HEK293T (cell line): ENCODE results near the gene POM121L2.

Experiments used
- ARNT ChIP-seq: fragments of 450-650 bp; IDR thresholded peaks from 2 replicates; pipeline ENCODE4 v1.6.1; 2017; ENCODE audit warnings: mild to moderate bottlenecking
- BHLHE40 ChIP-seq: fragments of 450-650 bp; IDR thresholded peaks from 2 replicates; pipeline ENCODE4 v1.6.1; 2016; ENCODE audit warnings: mild to moderate bottlenecking, moderate library complexity, borderline replicate concordance
- CTBP1 ChIP-seq: fragments of 450-650 bp; IDR thresholded peaks from 2 replicates; pipeline ENCODE4 v1.6.1; 2016; ENCODE audit warnings: borderline replicate concordance
- ELF4 ChIP-seq: fragments of 450-650 bp; IDR thresholded peaks from 2 replicates; pipeline ENCODE4 v1.6.1; 2017; ENCODE audit warnings: antibody characterized with exemption
- FOXK2 ChIP-seq: fragments of 450-650 bp; IDR thresholded peaks from 2 replicates; pipeline ENCODE4 v1.6.1; 2016; ENCODE audit warnings: mild to moderate bottlenecking
- FOXM1 ChIP-seq: fragments of 450-650 bp; IDR thresholded peaks from 2 replicates; pipeline ENCODE4 v1.6.1; 2017; ENCODE audit warnings: mild to moderate bottlenecking, borderline replicate concordance
- HDGF ChIP-seq: fragments of 450-650 bp; IDR thresholded peaks from 2 replicates; pipeline ENCODE4 v1.6.1; 2017; ENCODE audit warnings: antibody characterized with exemption, borderline replicate concordance
- L3MBTL2 ChIP-seq: fragments of 450-650 bp; conservative IDR thresholded peaks from 2 replicates; pipeline ENCODE4 v1.6.1; 2016; ENCODE audit warnings: mild to moderate bottlenecking
- LEF1 ChIP-seq: fragments of 450-650 bp; IDR thresholded peaks from 2 replicates; pipeline ENCODE4 v1.6.1; 2017; ENCODE audit warnings: mild to moderate bottlenecking, borderline replicate concordance
- PKNOX1 ChIP-seq: fragments of 450-650 bp; IDR thresholded peaks from 2 replicates; pipeline ENCODE4 v1.6.1; 2016
- SP1 ChIP-seq: fragments of 450-650 bp; IDR thresholded peaks from 2 replicates; pipeline ENCODE4 v1.6.1; 2017
- SUZ12 ChIP-seq: fragments of 450-650 bp; IDR thresholded peaks from 2 replicates; pipeline ENCODE4 v1.6.1; 2016; ENCODE audit warnings: mild to moderate bottlenecking
- TARDBP ChIP-seq: fragments of 450-650 bp; IDR thresholded peaks from 2 replicates; pipeline ENCODE4 v1.6.1; 2016

- no peak for TF ChIP-seq CTBP1
- no peak for TF ChIP-seq ELF4
- no peak for TF ChIP-seq FOXK2
- TF ChIP-seq SUZ12, result no peak
- no peak for TF ChIP-seq L3MBTL2
- TF ChIP-seq TARDBP, result no peak
- TF ChIP-seq FOXM1, result no peak
- TF ChIP-seq LEF1, result no peak
- TF ChIP-seq ARNT, result no peak
- no peak for TF ChIP-seq BHLHE40
- no peak for TF ChIP-seq SP1
- TF ChIP-seq PKNOX1, result no peak
- TF ChIP-seq HDGF, result no peak
Observed at GRCh38 chr6:27273783-27274182, 38.3 kb downstream of the POM121L2 start.
